K562 (cell line): ENCODE data around the gene BGN. TPM values are rescaled to one million over a fixed set of nuclear protein-coding genes. Genes with fewer than 3 reads are reported as not detected.

ENCODE experiments used
- LEF1 ChIP-seq: fragments of 450-650 bp; IDR thresholded peaks from 2 replicates; pipeline ENCODE4 v1.6.1; 2016; ENCODE audit warnings: mild to moderate bottlenecking
- NR2C2 ChIP-seq, 2 experiments: fragments of 200-800 bp in 1 of 2; sonication (Bioruptor generic) in 1 of 2; sonication (generic) in 1 of 2; formaldehyde crosslinking in 1 of 2; IDR thresholded peaks; 2 replicates each; pipeline versions ENCODE4 v1.6.1 to v1.8.0; 2016 to 2022; ENCODE audit warnings: mild to moderate bottlenecking in 1 of 2, missing compliant biosample characterization in 1 of 2, missing genetic modification characterization in 1 of 2, missing genetic modification reagents in 1 of 2
- SNIP1 ChIP-seq: fragments of 450-650 bp; IDR thresholded peaks from 2 replicates; pipeline ENCODE4 v1.7.1; 2017; ENCODE audit warnings: low read depth, mild to moderate bottlenecking
- polyA plus RNA-seq, 8 experiments: library from polyadenylated mRNA; depleted of rRNA in 4 of 8; stranded (reverse) in 5 of 8; unstranded in 3 of 8; fragments of >200 nt; fragmentation: Nextera tagmentation in 2 of 8; fragmentation: Illumina TruSeq in 1 of 8; extraction: Ambion mirVana in 2 of 8; extraction: Trizol in 1 of 8; gene quantifications; 2 replicates each; pipeline versions ENCODE4 v1.2.1 to v1.2.3, GENCODE V29; 2011 to 2014; ENCODE audit warnings: inconsistent platforms in 1 of 8, missing spikeins in 1 of 8
- total RNA-seq, 7 experiments: library from RNA; depleted of rRNA in 6 of 7; stranded (reverse); fragments of >200 nt in 6 of 7; fragmentation: Illumina TruSeq in 2 of 7; extraction: Trizol in 2 of 7; gene quantifications; 2 replicates each; pipeline versions ENCODE4 v1.2.1 to v1.2.3, GENCODE V29; 2011 to 2021; ENCODE audit warnings: low replicate concordance in 1 of 7
- TF ChIP-seq, protein P1 (sequence below): fragments of 200-600 bp; sonication (generic); IDR thresholded peaks from one replicate; pipeline ENCODE4 v1.6.1; 2012; ENCODE audit warnings: mild to moderate bottlenecking, low read depth, low read length, inconsistent platforms

BGN gene
- total and polyA plus RNA-seq, 9 of the 15 experiments (the other 6 are each of a cell fraction or from before 2014, with no cell fraction given) = 0.11 TPM; not detected in 8

DNA sequence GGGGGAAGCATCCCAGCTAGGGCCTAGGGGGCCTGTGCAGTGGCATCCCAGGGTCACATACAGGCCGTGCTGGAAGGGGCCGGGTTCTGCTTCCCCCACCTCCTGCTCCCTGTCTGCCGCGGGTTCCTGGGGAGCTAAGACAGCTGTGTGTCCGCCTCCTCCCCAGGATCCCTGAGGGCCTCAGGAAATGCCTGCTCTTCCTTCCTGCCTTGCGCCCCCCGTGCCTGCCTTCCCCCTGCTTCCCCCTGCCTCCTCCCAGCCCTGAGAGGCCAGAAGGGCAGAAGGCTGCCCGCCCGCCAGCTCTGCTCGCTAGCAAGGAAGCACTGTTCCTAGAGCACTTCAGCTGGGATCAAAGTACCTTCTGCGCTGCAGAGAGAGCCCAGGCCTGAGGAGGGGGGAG, 2.9 kb upstream of the BGN start (continued):
- TF ChIP-seq NR2C2 (CRISPR knock-in tag; IDR thresholded peaks at IDR 0.05) (no peak), NR2C2 (tag; IDR thresholded peaks at IDR 0.05) (no peak), SNIP1 (no peak), LEF1 (no peak)
- TF ChIP-seq, protein P1, sequence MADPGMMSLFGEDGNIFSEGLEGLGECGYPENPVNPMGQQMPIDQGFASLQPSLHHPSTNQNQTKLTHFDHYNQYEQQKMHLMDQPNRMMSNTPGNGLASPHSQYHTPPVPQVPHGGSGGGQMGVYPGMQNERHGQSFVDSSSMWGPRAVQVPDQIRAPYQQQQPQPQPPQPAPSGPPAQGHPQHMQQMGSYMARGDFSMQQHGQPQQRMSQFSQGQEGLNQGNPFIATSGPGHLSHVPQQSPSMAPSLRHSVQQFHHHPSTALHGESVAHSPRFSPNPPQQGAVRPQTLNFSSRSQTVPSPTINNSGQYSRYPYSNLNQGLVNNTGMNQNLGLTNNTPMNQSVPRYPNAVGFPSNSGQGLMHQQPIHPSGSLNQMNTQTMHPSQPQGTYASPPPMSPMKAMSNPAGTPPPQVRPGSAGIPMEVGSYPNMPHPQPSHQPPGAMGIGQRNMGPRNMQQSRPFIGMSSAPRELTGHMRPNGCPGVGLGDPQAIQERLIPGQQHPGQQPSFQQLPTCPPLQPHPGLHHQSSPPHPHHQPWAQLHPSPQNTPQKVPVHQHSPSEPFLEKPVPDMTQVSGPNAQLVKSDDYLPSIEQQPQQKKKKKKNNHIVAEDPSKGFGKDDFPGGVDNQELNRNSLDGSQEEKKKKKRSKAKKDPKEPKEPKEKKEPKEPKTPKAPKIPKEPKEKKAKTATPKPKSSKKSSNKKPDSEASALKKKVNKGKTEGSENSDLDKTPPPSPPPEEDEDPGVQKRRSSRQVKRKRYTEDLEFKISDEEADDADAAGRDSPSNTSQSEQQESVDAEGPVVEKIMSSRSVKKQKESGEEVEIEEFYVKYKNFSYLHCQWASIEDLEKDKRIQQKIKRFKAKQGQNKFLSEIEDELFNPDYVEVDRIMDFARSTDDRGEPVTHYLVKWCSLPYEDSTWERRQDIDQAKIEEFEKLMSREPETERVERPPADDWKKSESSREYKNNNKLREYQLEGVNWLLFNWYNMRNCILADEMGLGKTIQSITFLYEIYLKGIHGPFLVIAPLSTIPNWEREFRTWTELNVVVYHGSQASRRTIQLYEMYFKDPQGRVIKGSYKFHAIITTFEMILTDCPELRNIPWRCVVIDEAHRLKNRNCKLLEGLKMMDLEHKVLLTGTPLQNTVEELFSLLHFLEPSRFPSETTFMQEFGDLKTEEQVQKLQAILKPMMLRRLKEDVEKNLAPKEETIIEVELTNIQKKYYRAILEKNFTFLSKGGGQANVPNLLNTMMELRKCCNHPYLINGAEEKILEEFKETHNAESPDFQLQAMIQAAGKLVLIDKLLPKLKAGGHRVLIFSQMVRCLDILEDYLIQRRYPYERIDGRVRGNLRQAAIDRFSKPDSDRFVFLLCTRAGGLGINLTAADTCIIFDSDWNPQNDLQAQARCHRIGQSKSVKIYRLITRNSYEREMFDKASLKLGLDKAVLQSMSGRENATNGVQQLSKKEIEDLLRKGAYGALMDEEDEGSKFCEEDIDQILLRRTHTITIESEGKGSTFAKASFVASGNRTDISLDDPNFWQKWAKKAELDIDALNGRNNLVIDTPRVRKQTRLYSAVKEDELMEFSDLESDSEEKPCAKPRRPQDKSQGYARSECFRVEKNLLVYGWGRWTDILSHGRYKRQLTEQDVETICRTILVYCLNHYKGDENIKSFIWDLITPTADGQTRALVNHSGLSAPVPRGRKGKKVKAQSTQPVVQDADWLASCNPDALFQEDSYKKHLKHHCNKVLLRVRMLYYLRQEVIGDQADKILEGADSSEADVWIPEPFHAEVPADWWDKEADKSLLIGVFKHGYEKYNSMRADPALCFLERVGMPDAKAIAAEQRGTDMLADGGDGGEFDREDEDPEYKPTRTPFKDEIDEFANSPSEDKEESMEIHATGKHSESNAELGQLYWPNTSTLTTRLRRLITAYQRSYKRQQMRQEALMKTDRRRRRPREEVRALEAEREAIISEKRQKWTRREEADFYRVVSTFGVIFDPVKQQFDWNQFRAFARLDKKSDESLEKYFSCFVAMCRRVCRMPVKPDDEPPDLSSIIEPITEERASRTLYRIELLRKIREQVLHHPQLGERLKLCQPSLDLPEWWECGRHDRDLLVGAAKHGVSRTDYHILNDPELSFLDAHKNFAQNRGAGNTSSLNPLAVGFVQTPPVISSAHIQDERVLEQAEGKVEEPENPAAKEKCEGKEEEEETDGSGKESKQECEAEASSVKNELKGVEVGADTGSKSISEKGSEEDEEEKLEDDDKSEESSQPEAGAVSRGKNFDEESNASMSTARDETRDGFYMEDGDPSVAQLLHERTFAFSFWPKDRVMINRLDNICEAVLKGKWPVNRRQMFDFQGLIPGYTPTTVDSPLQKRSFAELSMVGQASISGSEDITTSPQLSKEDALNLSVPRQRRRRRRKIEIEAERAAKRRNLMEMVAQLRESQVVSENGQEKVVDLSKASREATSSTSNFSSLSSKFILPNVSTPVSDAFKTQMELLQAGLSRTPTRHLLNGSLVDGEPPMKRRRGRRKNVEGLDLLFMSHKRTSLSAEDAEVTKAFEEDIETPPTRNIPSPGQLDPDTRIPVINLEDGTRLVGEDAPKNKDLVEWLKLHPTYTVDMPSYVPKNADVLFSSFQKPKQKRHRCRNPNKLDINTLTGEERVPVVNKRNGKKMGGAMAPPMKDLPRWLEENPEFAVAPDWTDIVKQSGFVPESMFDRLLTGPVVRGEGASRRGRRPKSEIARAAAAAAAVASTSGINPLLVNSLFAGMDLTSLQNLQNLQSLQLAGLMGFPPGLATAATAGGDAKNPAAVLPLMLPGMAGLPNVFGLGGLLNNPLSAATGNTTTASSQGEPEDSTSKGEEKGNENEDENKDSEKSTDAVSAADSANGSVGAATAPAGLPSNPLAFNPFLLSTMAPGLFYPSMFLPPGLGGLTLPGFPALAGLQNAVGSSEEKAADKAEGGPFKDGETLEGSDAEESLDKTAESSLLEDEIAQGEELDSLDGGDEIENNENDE = no peak
- TF ChIP-seq, all 486 proteins: peak for 0
